Measurements from ENCODE around the gene SIX2. TPM values are rescaled to one million over a fixed set of nuclear protein-coding genes. Genes with fewer than 3 reads are reported as not detected.

The SIX2 gene
- total and polyA plus RNA-seq, 2 of the 8 experiments (the other 6 are each of a cell fraction or from before 2014, with no cell fraction given) = 0.47 to 1.0 TPM

- TF ChIP-seq RFX5 (IDR thresholded peaks at IDR 0.05; ENCODE audit: borderline replicate concordance, low read depth, low read length) (no peak), BACH1 (IDR thresholded peaks at IDR 0.05; ENCODE audit: low read length) (no peak), POLR2AphosphoS5 (IDR thresholded peaks at IDR 0.05; ENCODE audit: low read depth, low read length) (no peak), NANOG (IDR thresholded peaks at IDR 0.05; ENCODE audit: insufficient read depth, low read depth, low read length, poor library complexity, severe bottlenecking) (no peak), CBX8 (IDR thresholded peaks at IDR 0.05; ENCODE audit: borderline replicate concordance, low read depth, low read length) (no peak)
Measured at GRCh38 chr2:45044916-45045315, 35.7 kb upstream of the SIX2 start (continued).
